Bronchial epithelial cell (primary cell): ENCODE results near the gene UGT8. TPM values are rescaled to one million over a fixed set of nuclear protein-coding genes. Genes with fewer than 3 reads are reported as not detected.

Source experiments
- DNase-seq: peaks from one replicate; pipeline ENCODE4 v3.0.0-alpha.2; 2010; ENCODE audit warnings: low read depth
- FAIRE-seq: peaks from 2 replicates; lab custom pipeline; 2011; peaks lifted over from hg19 to GRCh38; lab: Jason Lieb, UNC
- H3K27me3 ChIP-seq: 2 replicates; pipeline ENCODE4 v1.5.1; 2011; ENCODE audit warnings: low read length; ENCODE audit not compliant: control insufficient read depth, insufficient read depth
- H3K36me3 ChIP-seq: 2 replicates; pipeline ENCODE4 v1.5.1; 2011; ENCODE audit warnings: low read length; ENCODE audit not compliant: control insufficient read depth, insufficient read depth
- H3K4me3 ChIP-seq: 2 replicates; pipeline ENCODE4 v1.5.1; 2011; ENCODE audit warnings: mild to moderate bottlenecking, low read depth, low read length, control low read depth
- total RNA-seq: library from RNA; depleted of rRNA; stranded (reverse); fragments of >200 nt; gene quantifications from 2 replicates; pipeline ENCODE4 v1.2.1, GENCODE V29; 2014
- TF ChIP-seq, protein P1 (sequence below): IDR thresholded peaks from 2 replicates; pipeline ENCODE4 v1.5.1; 2011; ENCODE audit warnings: mild to moderate bottlenecking, moderate library complexity, low read length, control low read depth, inconsistent platforms; ENCODE audit not compliant: insufficient read depth, severe bottlenecking

Gene UGT8
- total RNA-seq, 1 donor from 2014 or later = under 0.01 TPM

DNA sequence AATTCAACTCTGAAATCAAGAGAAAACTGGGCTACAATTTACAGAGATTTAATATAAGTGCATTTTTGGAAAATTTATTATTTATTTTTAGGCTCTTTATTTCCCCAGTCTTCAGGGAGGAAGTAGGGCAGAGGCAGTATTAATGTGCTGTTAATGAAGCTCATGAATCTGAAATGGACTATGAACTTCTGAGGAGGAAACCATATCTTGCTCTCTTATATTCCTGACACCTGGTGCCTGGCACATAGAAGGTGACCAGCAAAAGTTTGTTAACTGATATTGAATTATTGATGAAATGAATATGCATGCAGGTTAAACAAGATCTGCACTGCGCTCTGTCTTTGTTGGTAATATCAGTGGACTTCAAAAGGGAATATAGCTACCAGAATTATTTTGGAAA, 55.1 kb downstream of the UGT8 start:
- H3K4me3 ChIP-seq = no peak overlapping the region
- no peaks in the 10 kb centered on the region for H3K27me3 ChIP-seq
- TF ChIP-seq, protein P1, sequence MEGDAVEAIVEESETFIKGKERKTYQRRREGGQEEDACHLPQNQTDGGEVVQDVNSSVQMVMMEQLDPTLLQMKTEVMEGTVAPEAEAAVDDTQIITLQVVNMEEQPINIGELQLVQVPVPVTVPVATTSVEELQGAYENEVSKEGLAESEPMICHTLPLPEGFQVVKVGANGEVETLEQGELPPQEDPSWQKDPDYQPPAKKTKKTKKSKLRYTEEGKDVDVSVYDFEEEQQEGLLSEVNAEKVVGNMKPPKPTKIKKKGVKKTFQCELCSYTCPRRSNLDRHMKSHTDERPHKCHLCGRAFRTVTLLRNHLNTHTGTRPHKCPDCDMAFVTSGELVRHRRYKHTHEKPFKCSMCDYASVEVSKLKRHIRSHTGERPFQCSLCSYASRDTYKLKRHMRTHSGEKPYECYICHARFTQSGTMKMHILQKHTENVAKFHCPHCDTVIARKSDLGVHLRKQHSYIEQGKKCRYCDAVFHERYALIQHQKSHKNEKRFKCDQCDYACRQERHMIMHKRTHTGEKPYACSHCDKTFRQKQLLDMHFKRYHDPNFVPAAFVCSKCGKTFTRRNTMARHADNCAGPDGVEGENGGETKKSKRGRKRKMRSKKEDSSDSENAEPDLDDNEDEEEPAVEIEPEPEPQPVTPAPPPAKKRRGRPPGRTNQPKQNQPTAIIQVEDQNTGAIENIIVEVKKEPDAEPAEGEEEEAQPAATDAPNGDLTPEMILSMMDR = no peak
- no peaks in the 10 kb centered on the region for H3K36me3 ChIP-seq
- DNase-seq (no peak), FAIRE-seq (no peak)

DNA sequence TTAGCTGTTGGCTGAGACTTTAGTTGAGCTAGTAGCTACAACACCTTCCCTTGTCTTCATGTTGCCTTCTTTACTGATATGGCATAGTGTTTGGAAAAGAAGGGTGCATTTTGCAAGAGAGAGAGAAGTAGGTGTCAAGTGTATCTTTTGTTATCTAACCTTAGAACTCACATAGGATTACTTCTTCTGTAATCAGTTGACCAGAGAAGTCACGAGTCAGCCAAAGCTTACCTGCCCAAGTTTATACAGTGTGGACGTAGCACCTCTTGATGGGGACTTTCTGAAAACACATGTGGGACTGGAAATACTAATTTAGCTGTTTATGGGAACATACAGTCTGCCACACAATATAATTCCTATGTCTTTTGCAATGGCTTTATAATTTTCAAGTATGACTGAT, 56.0 kb downstream of the UGT8 start:
- H3K27me3 ChIP-seq = no peaks in the 10 kb centered on the region
- TF ChIP-seq, protein P1 = no peak
- no peak overlapping the region for H3K4me3 ChIP-seq
- no peaks in the 10 kb centered on the region for H3K36me3 ChIP-seq
- peak; percentile 1 for DNase-seq
- no peak for FAIRE-seq

DNA sequence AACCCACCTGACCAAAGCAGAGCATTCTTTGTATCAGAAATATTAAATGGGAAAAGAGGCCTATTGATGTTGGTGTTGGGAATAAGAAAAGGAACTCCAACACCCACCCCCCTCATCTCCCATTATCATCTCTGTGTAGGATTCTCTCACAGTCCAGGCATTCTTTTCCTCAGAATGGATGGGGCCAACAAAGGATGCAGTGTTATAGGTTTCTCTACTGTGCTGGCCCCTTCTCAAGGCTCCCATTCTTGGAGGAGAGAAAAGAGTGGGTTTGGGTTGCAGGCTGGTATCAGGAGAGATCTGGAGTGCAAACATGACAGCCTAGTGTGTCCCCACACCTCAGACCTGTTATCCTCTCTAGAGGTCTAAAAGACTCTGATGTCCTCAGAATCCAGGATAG, 59.6 kb downstream of the UGT8 start:
- FAIRE-seq = no peak

DNA sequence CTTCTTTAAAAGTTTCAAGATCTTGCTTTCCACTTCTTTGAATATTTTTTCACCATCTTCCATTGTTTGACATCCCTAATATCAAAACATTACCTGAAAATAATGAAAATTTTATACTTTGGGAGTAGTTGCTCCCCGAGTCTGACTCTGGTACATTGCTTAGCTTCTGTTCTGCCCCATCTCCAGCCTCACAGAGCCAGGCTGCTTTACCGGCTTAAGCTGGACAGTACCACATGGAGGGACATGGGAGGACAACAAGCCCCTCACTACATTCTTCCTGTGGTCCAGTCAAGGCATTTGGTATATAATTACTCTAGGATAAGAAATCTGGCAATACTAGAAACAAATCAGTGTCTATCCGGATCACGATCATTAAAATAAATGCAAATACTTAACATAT, 60.2 kb downstream of the UGT8 start:
- no peak overlapping the region for H3K4me3 ChIP-seq
- no peak for DNase-seq
- no peak for FAIRE-seq
- H3K36me3 ChIP-seq = no peaks in the 10 kb centered on the region
- TF ChIP-seq, protein P1 = no peak
- H3K27me3 ChIP-seq = no peaks in the 10 kb centered on the region

More for the DNA sequence above, 59.6 kb downstream of the UGT8 start:
- no peak for DNase-seq
- TF ChIP-seq, protein P1 = no peak
- no peaks in the 10 kb centered on the region for H3K36me3 ChIP-seq
- H3K27me3 ChIP-seq = no peaks in the 10 kb centered on the region
- no peak overlapping the region for H3K4me3 ChIP-seq

DNA sequence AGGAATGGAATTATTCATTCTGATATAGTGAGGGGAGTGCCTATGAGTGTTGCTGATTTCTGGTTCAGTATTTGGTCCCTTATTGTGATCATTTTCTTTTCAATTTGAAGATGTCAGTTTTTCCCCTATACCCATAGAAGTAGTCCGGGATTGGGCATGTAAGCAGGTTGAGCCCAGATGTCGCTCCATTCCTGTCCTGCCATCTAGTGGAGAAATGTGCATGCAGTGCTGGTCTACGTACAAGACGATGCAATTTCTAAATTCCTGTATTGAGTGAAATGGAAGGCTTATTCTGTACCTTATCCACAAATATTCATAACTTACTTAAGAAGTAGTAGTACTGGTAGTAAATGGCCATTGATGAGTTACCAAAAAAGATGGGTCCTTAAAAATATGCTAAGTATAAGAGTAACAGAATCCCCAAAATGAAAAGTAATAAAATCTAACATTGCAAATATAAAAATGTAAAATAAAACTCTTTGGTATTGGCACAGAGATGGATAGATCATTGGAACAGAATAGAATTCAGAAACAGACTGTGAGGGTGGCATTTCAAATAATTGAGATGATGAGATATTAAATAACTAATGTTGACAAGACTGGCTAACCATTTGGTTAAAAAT, 60.9 kb downstream of the UGT8 start:
- no peaks in the 10 kb centered on the region for H3K36me3 ChIP-seq
- FAIRE-seq = peak; percentile 43
- no peak overlapping the region for H3K4me3 ChIP-seq
- DNase-seq = peak; percentile 77
- no peaks in the 10 kb centered on the region for H3K27me3 ChIP-seq
- TF ChIP-seq, protein P1 = peak; percentile 85

DNA sequence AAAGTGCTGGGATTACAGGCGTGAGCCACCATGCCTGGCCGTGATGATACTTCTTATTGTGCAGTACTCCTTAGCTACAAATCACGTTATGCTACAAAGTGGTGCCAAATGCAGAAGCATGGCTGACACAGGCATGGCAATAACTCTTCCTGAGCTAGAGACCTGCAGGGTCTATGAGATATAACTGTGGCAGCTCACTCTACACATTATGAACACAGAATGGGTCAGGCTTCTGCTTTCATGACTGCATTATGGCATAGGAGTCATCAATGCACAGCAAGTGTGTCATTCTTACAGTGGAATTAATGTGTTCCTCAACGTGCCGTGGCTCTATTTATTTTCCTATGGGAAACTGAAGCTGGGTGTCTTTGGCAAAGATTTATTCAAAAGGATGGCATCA, 64.5 kb downstream of the UGT8 start:
- TF ChIP-seq, protein P1 = no peak
- FAIRE-seq (no peak), DNase-seq (no peak)
- no peak overlapping the region for H3K4me3 ChIP-seq
- H3K27me3 ChIP-seq = no peaks in the 10 kb centered on the region
- no peaks in the 10 kb centered on the region for H3K36me3 ChIP-seq
